Adrenal gland (tissue), 12 donors: Measurements from ENCODE around the gene ZNF430. TPM values are rescaled to one million over a fixed set of nuclear protein-coding genes. Genes with fewer than 3 reads are reported as not detected.

Experiments
- DNase-seq, 7 donors: peaks; one replicate each; pipeline ENCODE4 v3.0.0-alpha.2; 2019 to 2020
- H3K27ac ChIP-seq, 5 donors: fragments of 200-600 bp; sonication (generic) in 4 of 5; 1 replicate in 3 of 5; 2 replicates in 2 of 5; pipeline versions ENCODE4 v1.5.1 to v1.8.0; 2016 to 2020; ENCODE audit warnings: mild to moderate bottlenecking in 1 of 5
- H3K27me3 ChIP-seq: fragments of 200-600 bp; 2 replicates; pipeline ENCODE4 v1.8.0; 2021
- H3K36me3 ChIP-seq, 2 donors: fragments of 200-600 bp; replicated peaks in 1 of 2; 1 replicate in 1 of 2; 2 replicates in 1 of 2; pipeline versions ENCODE4 v1.5.1 to v1.8.0; 2018 to 2022
- H3K4me1 ChIP-seq, 2 donors: fragments of 200-600 bp; replicated peaks in 1 of 2; 1 replicate in 1 of 2; 2 replicates in 1 of 2; pipeline versions ENCODE4 v1.5.1 to v1.8.0; 2018 to 2021
- H3K4me3 ChIP-seq, 4 donors: fragments of 200-600 bp; sonication (generic) in 3 of 4; one replicate each; pipeline ENCODE4 v1.5.1; 2016 to 2018
- H3K9me3 ChIP-seq, 3 donors: fragments of 200-600 bp; sonication (generic) in 1 of 3; replicated peaks in 1 of 3; 1 replicate in 2 of 3; 2 replicates in 1 of 3; pipeline versions ENCODE4 v1.5.1 to v1.8.0; 2016 to 2021
- POLR2A ChIP-seq, 2 donors: fragments of 450-650 bp; IDR thresholded peaks; one replicate each; pipeline ENCODE4 v1.6.1; 2017; ENCODE audit warnings: antibody characterized with exemption in 2 of 2, mild to moderate bottlenecking in 2 of 2, moderate library complexity in 1 of 2
- WGBS, 4 donors: extraction: QIAGEN DNeasy Blood & Tissue Kit in 2 of 4; methylation state at CpG; one replicate each; pipeline versions ENCODE4 v1.1.5 to v1.1.7; 2013 to 2017; 5-methylcytosine and 5-hydroxymethylcytosine counted together
- intact Hi-C, 2 donors: fragments of 100-400 bp; cut with DNase I; formaldehyde crosslinking; loops; one replicate each; pipeline versions ENCODE4 v1.14.1 to v1.15.0; 2022 to 2023
- polyA plus RNA-seq, 3 donors: library from polyadenylated mRNA; stranded (reverse); fragments of 200-250 nt in 2 of 3; fragments of 350-450 nt in 1 of 3; fragmentation: Illumina TruSeq in 1 of 3; extraction: RNeasy Lipid Tissue Mini Kit (QIAGEN cat#74804) in 1 of 3; gene quantifications; one replicate each; pipeline ENCODE4 v1.2.3, GENCODE V29; 2013 to 2014
- total RNA-seq, 9 donors: library from RNA; depleted of rRNA in 4 of 9; stranded (reverse); fragments of >200 nt in 4 of 9; fragments of 120-200 nt in 1 of 9; fragmentation: NEBNext Ultra II Directional in 1 of 9; extraction: Animal tissue kit (Norgen Biotek cat#: 25700) in 1 of 9; gene quantifications; one replicate each; pipeline versions ENCODE4 v1.1.0 to v1.2.4, GENCODE V29; 2013 to 2023
- TF ChIP-seq, protein P1 (sequence below), 6 experiments: fragments of 450-650 bp in 4 of 6; fragments of 200-600 bp in 2 of 6; sonication (generic) in 1 of 6; IDR thresholded peaks; 1 replicate in 5 of 6; 2 replicates in 1 of 6; pipeline versions ENCODE4 v1.5.1 to v1.8.0; 2016 to 2021; ENCODE audit warnings: antibody characterized with exemption in 6 of 6, mild to moderate bottlenecking in 2 of 6, moderate library complexity in 1 of 6
- donor health status: healthy with polysubstance abuse.
- donor health status: Bipolar disorder and iron deficiency.
- donor health status: DM: yes; HTN: yes; CAD: no.
- donor health status: DM: no; HTN: no; CAD: no.
- donor health status: DM: no; HTN: no; CAD: no.
- donor health status: DM: yes; HTN: yes; CAD: no.

Gene ZNF430
- total and polyA plus RNA-seq, 12 donors, result 2.0 to 59.1 (median 12.3) TPM

GRCh38 chr19:21046489-21046888 lies 26.0 kb downstream of the ZNF430 start:
- peaks cover 0 to 19% (median 0%) of the 10 kb centered on the region in 3 donors for H3K9me3 ChIP-seq
- 96 to 100% (median 100%) methylated on average over 3 of the region's 3 CpGs for WGBS, 4 donors
- no peaks in the 10 kb centered on the region for H3K27me3 ChIP-seq
- DNase-seq, result no peak
- intact Hi-C loops, result no loop called here
- H3K4me1 ChIP-seq, result no peaks in the 10 kb centered on the region
- TF ChIP-seq POLR2A (IDR thresholded peaks at IDR 0.05), result no peak
- TF ChIP-seq, protein P1, sequence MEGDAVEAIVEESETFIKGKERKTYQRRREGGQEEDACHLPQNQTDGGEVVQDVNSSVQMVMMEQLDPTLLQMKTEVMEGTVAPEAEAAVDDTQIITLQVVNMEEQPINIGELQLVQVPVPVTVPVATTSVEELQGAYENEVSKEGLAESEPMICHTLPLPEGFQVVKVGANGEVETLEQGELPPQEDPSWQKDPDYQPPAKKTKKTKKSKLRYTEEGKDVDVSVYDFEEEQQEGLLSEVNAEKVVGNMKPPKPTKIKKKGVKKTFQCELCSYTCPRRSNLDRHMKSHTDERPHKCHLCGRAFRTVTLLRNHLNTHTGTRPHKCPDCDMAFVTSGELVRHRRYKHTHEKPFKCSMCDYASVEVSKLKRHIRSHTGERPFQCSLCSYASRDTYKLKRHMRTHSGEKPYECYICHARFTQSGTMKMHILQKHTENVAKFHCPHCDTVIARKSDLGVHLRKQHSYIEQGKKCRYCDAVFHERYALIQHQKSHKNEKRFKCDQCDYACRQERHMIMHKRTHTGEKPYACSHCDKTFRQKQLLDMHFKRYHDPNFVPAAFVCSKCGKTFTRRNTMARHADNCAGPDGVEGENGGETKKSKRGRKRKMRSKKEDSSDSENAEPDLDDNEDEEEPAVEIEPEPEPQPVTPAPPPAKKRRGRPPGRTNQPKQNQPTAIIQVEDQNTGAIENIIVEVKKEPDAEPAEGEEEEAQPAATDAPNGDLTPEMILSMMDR (IDR thresholded peaks at IDR 0.05), result no peak
- no peaks in the 10 kb centered on the region for H3K36me3 ChIP-seq
- H3K27ac ChIP-seq, result no peak overlapping the region
- H3K4me3 ChIP-seq, result no peak overlapping the region

- DNase-seq, result no peak
- peaks cover 0 to 19% (median 0%) of the 10 kb centered on the region in 3 donors for H3K9me3 ChIP-seq
- WGBS, 4 donors, result 92 to 98% (median 95%) methylated on average over 2 of the region's 2 CpGs
- TF ChIP-seq, protein P1 (IDR thresholded peaks at IDR 0.05), result no peak
- no peak for TF ChIP-seq POLR2A (IDR thresholded peaks at IDR 0.05)
- intact Hi-C loops, result no loop called here
- no peaks in the 10 kb centered on the region for H3K36me3 ChIP-seq
- H3K4me1 ChIP-seq, result no peaks in the 10 kb centered on the region
- no peak overlapping the region for H3K4me3 ChIP-seq
- no peaks in the 10 kb centered on the region for H3K27me3 ChIP-seq
- no peak overlapping the region for H3K27ac ChIP-seq
Observed at GRCh38 chr19:21047716-21048115, 27.3 kb downstream of the ZNF430 start.

GRCh38 chr19:21052902-21053301 lies 32.4 kb downstream of the ZNF430 start:
- Histone ChIP-seq H3K4me3 (no peak overlapping the region), H3K36me3 (peaks cover 0 to 12% of the 10 kb centered on the region in 2 donors), H3K27ac (no peak overlapping the region), H3K4me1 (no peaks in the 10 kb centered on the region), H3K27me3 (no peaks in the 10 kb centered on the region), H3K9me3 (no peaks in the 10 kb centered on the region)
- TF ChIP-seq POLR2A (IDR thresholded peaks at IDR 0.05), result no peak
- TF ChIP-seq, protein P1 (IDR thresholded peaks at IDR 0.05), result no peak
- DNase-seq, result no peak
- WGBS, 4 donors, result 94 to 98% (median 95%) methylated on average over 5 of the region's 5 CpGs
- intact Hi-C loops, result no loop called here

DNA sequence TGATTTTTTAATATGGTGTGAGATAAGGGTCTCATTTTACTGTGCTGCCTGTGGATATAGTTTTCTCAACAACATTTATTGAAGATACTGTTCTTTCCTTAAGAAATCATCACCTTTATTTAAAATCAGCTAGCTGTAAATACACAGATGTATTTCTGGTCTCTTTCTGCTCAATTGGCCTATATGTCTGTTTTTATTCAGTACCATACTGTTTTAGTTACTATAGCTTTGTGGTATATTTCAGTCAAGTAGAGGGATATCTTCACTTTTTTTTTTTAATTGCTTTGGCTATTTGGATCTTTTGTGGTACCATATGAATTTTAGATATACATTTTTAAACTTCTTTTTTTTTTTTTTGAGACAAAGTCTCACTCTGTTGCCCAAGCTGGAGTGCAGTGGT lies 44.9 kb downstream of the ZNF430 start:
- Histone ChIP-seq H3K27ac (no peak overlapping the region), H3K27me3 (no peaks in the 10 kb centered on the region), H3K36me3 (no peaks in the 10 kb centered on the region), H3K4me3 (no peak overlapping the region), H3K9me3 (no peaks in the 10 kb centered on the region), H3K4me1 (no peaks in the 10 kb centered on the region)
- no peak for DNase-seq
- intact Hi-C loops, result no loop called here
- TF ChIP-seq, protein P1 (IDR thresholded peaks at IDR 0.05), result no peak
- no peak for TF ChIP-seq POLR2A (IDR thresholded peaks at IDR 0.05)
